Neutrophil (primary cell): ENCODE results near the gene PITPNC1.

Experiments
- H3K27ac ChIP-seq: fragments of 200-600 bp; sonication (generic); 2 replicates; pipeline ENCODE4 v1.5.1; 2016; ENCODE audit warnings: mild to moderate bottlenecking, moderate library complexity
- H3K27me3 ChIP-seq: fragments of 200-600 bp; sonication (generic); 2 replicates; pipeline ENCODE4 v1.6.0; 2016; ENCODE audit warnings: mild to moderate bottlenecking
- H3K36me3 ChIP-seq: fragments of 200-600 bp; sonication (generic); 2 replicates; pipeline ENCODE4 v1.5.1; 2017
- H3K4me1 ChIP-seq, 2 experiments: fragments of 200-600 bp in 1 of 2; sonication (generic) in 1 of 2; 1 replicate in 1 of 2; 2 replicates in 1 of 2; pipeline versions ENCODE4 v1.5.1 to v1.6.1; 2013 to 2016; ENCODE audit warnings: low read depth in 1 of 2, low read length in 1 of 2, mild to moderate bottlenecking in 1 of 2, moderate library complexity in 1 of 2; ENCODE audit not compliant: control insufficient read depth in 1 of 2, insufficient read depth in 1 of 2
- H3K4me3 ChIP-seq, 2 experiments: fragments of 200-600 bp in 1 of 2; sonication (generic) in 1 of 2; 1 replicate in 1 of 2; 2 replicates in 1 of 2; pipeline ENCODE4 v1.5.1; 2013 to 2016; ENCODE audit warnings: low read depth in 1 of 2, low read length in 1 of 2, mild to moderate bottlenecking in 1 of 2, moderate library complexity in 1 of 2
- H3K9me3 ChIP-seq: fragments of 200-600 bp; sonication (generic); 2 replicates; pipeline ENCODE4 v1.5.1; 2016
- TF ChIP-seq, protein P1 (sequence below): fragments of 200-600 bp; sonication (generic); IDR thresholded peaks from 2 replicates; pipeline ENCODE4 v1.5.1; 2016; ENCODE audit warnings: antibody characterized with exemption

Gene PITPNC1

DNA sequence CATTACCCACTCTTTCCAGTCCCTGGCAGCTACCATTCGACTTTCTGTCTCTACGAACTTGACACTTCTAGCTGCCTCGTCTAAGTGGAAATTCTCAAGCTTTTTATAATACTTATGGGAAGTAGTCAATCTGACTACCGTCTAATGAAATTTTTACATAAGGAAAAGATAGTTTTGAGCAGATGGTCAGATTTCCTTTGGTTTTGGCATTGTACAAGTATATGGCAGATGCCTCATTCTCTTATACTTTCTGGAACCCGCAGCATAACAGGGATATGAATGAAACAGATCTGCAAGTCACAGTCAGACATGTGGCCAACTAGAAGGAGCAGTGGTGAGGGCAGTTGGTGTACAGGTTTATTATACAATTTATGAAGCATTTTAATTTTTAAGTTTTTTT is 146.0 kb downstream of the PITPNC1 start:
- TF ChIP-seq, protein P1, sequence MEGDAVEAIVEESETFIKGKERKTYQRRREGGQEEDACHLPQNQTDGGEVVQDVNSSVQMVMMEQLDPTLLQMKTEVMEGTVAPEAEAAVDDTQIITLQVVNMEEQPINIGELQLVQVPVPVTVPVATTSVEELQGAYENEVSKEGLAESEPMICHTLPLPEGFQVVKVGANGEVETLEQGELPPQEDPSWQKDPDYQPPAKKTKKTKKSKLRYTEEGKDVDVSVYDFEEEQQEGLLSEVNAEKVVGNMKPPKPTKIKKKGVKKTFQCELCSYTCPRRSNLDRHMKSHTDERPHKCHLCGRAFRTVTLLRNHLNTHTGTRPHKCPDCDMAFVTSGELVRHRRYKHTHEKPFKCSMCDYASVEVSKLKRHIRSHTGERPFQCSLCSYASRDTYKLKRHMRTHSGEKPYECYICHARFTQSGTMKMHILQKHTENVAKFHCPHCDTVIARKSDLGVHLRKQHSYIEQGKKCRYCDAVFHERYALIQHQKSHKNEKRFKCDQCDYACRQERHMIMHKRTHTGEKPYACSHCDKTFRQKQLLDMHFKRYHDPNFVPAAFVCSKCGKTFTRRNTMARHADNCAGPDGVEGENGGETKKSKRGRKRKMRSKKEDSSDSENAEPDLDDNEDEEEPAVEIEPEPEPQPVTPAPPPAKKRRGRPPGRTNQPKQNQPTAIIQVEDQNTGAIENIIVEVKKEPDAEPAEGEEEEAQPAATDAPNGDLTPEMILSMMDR, result no peak
- Histone ChIP-seq H3K27me3 (no peaks in the 10 kb centered on the region), H3K36me3 (no peaks in the 10 kb centered on the region), H3K4me3 (no peak overlapping the region), H3K4me1 (peaks cover 12 to 24% of the 10 kb centered on the region in 2 experiments), H3K9me3 (no peaks in the 10 kb centered on the region), H3K27ac (no peak overlapping the region)

DNA sequence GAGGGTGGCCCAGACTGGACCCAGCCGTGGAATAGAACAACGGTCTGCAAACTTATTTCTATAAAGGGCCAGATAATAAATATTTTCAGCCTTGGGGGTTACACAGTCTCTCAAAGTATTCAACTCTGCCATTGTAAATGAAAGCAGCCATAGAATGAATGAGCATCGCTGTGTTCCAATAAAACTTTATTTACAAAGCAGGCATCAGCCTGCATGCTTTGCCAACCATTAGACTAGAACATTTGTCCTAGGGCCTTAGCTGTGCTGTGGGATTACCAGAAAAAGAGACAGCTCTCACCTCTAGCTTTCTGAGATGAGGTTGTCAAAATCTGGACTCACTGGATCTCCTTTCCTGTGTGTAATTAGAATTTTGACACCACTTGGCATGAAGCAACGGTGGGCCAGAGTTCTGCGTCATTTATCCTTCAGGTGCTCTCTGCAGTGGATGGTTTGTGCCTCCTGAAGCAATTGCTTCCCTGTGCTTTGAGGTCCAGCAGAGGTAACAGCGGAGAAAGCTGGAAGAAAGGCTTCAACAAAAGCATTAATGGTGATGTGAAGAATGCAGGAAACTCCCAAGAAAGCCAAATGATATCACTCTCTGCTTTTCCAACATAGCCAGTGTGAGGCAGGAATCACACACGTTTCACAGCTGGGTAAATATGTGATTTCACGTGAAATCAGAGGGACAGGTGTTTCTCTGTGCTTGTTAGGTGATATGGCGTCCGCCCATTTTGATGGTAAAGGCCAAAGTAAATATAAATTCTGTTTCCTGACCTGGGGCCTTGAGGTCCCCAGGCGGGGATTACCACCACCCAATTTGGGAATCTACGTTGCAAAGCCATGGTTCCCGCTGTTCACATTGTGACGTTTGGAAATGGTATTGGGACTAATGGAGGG is 148.4 kb downstream of the PITPNC1 start:
- TF ChIP-seq, protein P1, result no peak
- no peak overlapping the region for H3K27ac ChIP-seq
- peaks cover 5% of the 10 kb centered on the region in 2 experiments for H3K4me1 ChIP-seq
- no peaks in the 10 kb centered on the region for H3K36me3 ChIP-seq
- H3K9me3 ChIP-seq, result no peaks in the 10 kb centered on the region
- no peak overlapping the region for H3K4me3 ChIP-seq
- H3K27me3 ChIP-seq, result no peaks in the 10 kb centered on the region

DNA sequence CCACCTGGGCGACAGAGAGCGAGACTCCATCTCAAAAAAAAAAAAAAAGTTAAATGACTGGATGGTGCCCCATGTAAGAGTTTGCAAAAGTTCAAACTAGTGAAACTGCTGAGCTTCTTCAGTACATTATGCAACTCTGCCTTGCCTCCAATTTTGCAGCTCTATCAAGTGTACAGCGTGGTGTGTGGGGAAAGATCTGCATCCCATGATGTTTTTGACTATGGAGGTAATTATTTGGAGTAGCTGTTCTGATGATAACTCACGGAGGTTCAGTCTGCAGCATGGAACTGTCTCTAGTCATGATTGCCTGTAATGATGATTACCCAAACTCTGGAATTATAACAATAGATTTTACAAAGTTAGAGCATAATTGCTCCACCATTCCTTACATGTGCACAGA is 149.6 kb downstream of the PITPNC1 start:
- H3K36me3 ChIP-seq, result no peaks in the 10 kb centered on the region
- H3K27ac ChIP-seq, result no peak overlapping the region
- H3K4me3 ChIP-seq, result no peak overlapping the region
- TF ChIP-seq, protein P1, result no peak
- H3K27me3 ChIP-seq, result no peaks in the 10 kb centered on the region
- no peaks in the 10 kb centered on the region for H3K9me3 ChIP-seq
- H3K4me1 ChIP-seq, result no peaks in the 10 kb centered on the region

DNA sequence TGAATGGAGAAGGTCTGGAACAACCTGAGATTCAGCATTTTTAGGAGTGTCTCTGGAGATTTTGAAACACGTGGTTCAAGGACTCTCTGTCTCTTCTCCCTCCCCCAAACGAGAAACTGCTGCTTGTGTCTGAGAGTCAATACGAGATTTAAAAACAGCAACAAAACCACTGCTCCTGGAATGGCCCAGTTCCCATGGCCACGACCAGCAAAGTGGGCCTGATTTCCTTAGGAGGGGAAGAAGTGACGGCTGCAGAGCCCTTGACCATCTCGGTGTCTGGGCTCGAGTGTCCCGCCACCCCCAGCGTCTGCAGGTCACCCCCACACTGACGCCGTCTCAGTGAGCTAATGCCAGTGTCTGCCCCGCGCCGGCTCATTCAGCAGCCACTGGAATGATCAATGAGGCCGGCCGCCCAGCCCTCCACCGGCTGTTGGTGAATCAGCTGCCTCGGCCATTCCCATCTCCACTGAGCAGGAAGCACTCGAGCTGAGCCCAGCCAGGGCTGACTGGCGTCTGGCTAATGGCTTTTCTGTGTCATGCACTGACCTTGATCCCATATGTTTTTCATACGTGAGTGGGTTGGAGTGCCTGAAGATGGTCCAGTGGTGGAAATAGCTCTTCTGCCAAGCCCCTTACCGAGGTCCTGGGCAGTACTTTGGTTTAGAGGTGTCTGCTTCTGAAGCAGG is 151.8 kb downstream of the PITPNC1 start:
- Histone ChIP-seq H3K36me3 (no peaks in the 10 kb centered on the region), H3K9me3 (no peaks in the 10 kb centered on the region), H3K4me3 (no peak overlapping the region), H3K27me3 (no peaks in the 10 kb centered on the region), H3K27ac (no peak overlapping the region), H3K4me1 (no peaks in the 10 kb centered on the region)
- TF ChIP-seq, protein P1, result no peak

DNA sequence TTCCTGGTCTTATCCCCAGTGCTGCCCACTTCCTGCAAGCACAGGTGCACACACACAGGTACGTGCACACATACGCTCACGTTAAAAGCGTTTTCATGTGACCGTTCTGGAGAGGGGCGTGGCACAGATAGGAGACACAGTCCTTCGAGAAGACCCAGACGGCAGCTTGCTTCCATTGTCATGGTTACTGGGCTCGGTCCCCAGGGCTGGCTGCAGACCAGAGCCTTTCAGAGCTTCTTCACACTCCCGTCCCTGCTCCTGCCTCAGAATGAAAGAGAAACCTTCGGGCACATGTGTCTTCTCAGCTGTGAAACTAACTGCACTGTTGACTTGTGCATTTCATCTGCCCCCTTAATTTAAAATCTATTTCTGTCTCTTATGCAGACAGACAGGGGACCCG is 154.2 kb downstream of the PITPNC1 start:
- Histone ChIP-seq H3K9me3 (no peaks in the 10 kb centered on the region), H3K27ac (no peak overlapping the region), H3K4me3 (no peak overlapping the region), H3K27me3 (no peaks in the 10 kb centered on the region), H3K4me1 (no peaks in the 10 kb centered on the region), H3K36me3 (no peaks in the 10 kb centered on the region)
- TF ChIP-seq, protein P1, result no peak
